ENCODE data around the gene GNB5.

The GNB5 gene

GRCh38 chr15:52106641-52107040 lies 84.6 kb downstream of the GNB5 start:
- no peaks in the 10 kb centered on the region for H3K9me3 ChIP-seq
- H3K27ac ChIP-seq: no peak overlapping the region
- no peak for TF ChIP-seq CTCF (IDR thresholded peaks at IDR 0.05)
- peaks cover 25% of the 10 kb centered on the region for H3K27me3 ChIP-seq
- no peak overlapping the region for H3K4me3 ChIP-seq (ENCODE audit: low read depth in 1 of 2, low read length in 1 of 2)
- no peaks in the 10 kb centered on the region for H3K4me1 ChIP-seq (ENCODE audit: control insufficient read depth in 1 of 2, insufficient read depth in 1 of 2, low read depth in 1 of 2, low read length in 1 of 2)
- no peaks in the 10 kb centered on the region for H3K36me3 ChIP-seq

GRCh38 chr15:52105846-52106245 lies 85.3 kb downstream of the GNB5 start:
- H3K36me3 ChIP-seq: no peaks in the 10 kb centered on the region
- H3K9me3 ChIP-seq: no peaks in the 10 kb centered on the region
- no peak overlapping the region for H3K4me3 ChIP-seq (ENCODE audit: low read depth in 1 of 2, low read length in 1 of 2)
- no peak overlapping the region for H3K27ac ChIP-seq
- no peak for TF ChIP-seq CTCF (IDR thresholded peaks at IDR 0.05)
- H3K27me3 ChIP-seq: peaks cover 17% of the 10 kb centered on the region
- H3K4me1 ChIP-seq (ENCODE audit: control insufficient read depth in 1 of 2, insufficient read depth in 1 of 2, low read depth in 1 of 2, low read length in 1 of 2): no peaks in the 10 kb centered on the region

GRCh38 chr15:52104532-52105004 lies 86.6 kb downstream of the GNB5 start:
- no peak for TF ChIP-seq CTCF (IDR thresholded peaks at IDR 0.05)
- no peaks in the 10 kb centered on the region for H3K36me3 ChIP-seq
- H3K27ac ChIP-seq: no peak overlapping the region
- H3K27me3 ChIP-seq: peaks cover 5% of the 10 kb centered on the region
- no peak overlapping the region for H3K4me3 ChIP-seq (ENCODE audit: low read depth in 1 of 2, low read length in 1 of 2)
- H3K9me3 ChIP-seq: no peaks in the 10 kb centered on the region
- H3K4me1 ChIP-seq (ENCODE audit: control insufficient read depth in 1 of 2, insufficient read depth in 1 of 2, low read depth in 1 of 2, low read length in 1 of 2): no peaks in the 10 kb centered on the region

- H3K36me3 ChIP-seq: no peaks in the 10 kb centered on the region
- no peaks in the 10 kb centered on the region for H3K4me1 ChIP-seq (ENCODE audit: control insufficient read depth in 1 of 2, insufficient read depth in 1 of 2, low read depth in 1 of 2, low read length in 1 of 2)
- no peak for TF ChIP-seq CTCF (IDR thresholded peaks at IDR 0.05)
- H3K27me3 ChIP-seq: no peaks in the 10 kb centered on the region
- no peak overlapping the region for H3K27ac ChIP-seq
- H3K4me3 ChIP-seq (ENCODE audit: low read depth in 1 of 2, low read length in 1 of 2): no peak overlapping the region
- no peaks in the 10 kb centered on the region for H3K9me3 ChIP-seq
These were observed 87.7 kb downstream of the GNB5 start for GRCh38 chr15:52103217-52104207.

- Histone ChIP-seq H3K27me3 (no peaks in the 10 kb centered on the region), H3K9me3 (no peaks in the 10 kb centered on the region), H3K27ac (no peak overlapping the region), H3K4me3 (ENCODE audit: low read depth in 1 of 2, low read length in 1 of 2) (no peak overlapping the region), H3K36me3 (no peaks in the 10 kb centered on the region), H3K4me1 (ENCODE audit: control insufficient read depth in 1 of 2, insufficient read depth in 1 of 2, low read depth in 1 of 2, low read length in 1 of 2) (no peaks in the 10 kb centered on the region)
- no peak for TF ChIP-seq CTCF (IDR thresholded peaks at IDR 0.05)
These were observed 88.7 kb downstream of the GNB5 start for GRCh38 chr15:52102463-52102862.
